Central memory CD8-positive, alpha-beta T cell (primary cell): ENCODE data around the gene IFITM2.
A peak's percentile ranks its signal among the peaks of the same experiment; 100 is the strongest.
"Not testable (repeated sequence)": the region's sequence is repeated elsewhere in the genome, so short reads cannot be mapped to it uniquely, and the experiment has no call there.

Experiments
- ATAC-seq: fragments of 150-1000 bp; cut with Tn5 transposase; replicated peaks from 2 replicates; pipeline ENCODE4 v1.10.0; 2022; ENCODE audit warnings: mild to moderate bottlenecking, moderate FRiP score, moderate number of reproducible peaks; ENCODE audit not compliant: poor library complexity, severe bottlenecking; ENCODE audit errors: extremely low read depth
- DNase-seq, 2 donors: peaks; one replicate each; pipeline ENCODE4 v3.0.0; 2021; ENCODE audit warnings: low spot score in 2 of 2
- H3K27ac Mint-ChIP-seq: one replicate; pipeline ENCODE4 v1.8.0; 2022; ENCODE audit warnings: low read depth, mild to moderate bottlenecking, moderate library complexity, mixed read lengths
- H3K27me3 Mint-ChIP-seq: one replicate; pipeline ENCODE4 v1.8.0; 2022; ENCODE audit warnings: mixed read lengths
- H3K36me3 Mint-ChIP-seq: one replicate; pipeline ENCODE4 v1.8.0; 2022; ENCODE audit warnings: mild to moderate bottlenecking, moderate library complexity, mixed read lengths; ENCODE audit not compliant: insufficient read depth
- H3K4me1 Mint-ChIP-seq: one replicate; pipeline ENCODE4 v1.8.0; 2022; ENCODE audit warnings: mixed read lengths
- H3K4me3 Mint-ChIP-seq: one replicate; pipeline ENCODE4 v1.8.0; 2022; ENCODE audit warnings: mild to moderate bottlenecking, moderate library complexity, mixed read lengths
- H3K9me3 Mint-ChIP-seq: one replicate; pipeline ENCODE4 v1.8.0; 2022; ENCODE audit warnings: mixed read lengths

Gene IFITM2

GRCh38 chr11:330694-331357 lies 23.2 kb downstream of the IFITM2 start:
- Mint-ChIP-seq H3K9me3 (no peaks in the 10 kb centered on the region), H3K36me3 (peaks cover 1% of the 10 kb centered on the region), H3K4me1 (peaks cover 50% of the 10 kb centered on the region), H3K27me3 (no peaks in the 10 kb centered on the region), H3K4me3 (peak overlapping the region; percentile 72), H3K27ac (peak overlapping the region; percentile 86)
- ATAC-seq (no peak), DNase-seq (no peak)

- Mint-ChIP-seq H3K4me1 (peaks cover 50% of the 10 kb centered on the region), H3K4me3 (peak overlapping the region; percentile 72), H3K9me3 (no peaks in the 10 kb centered on the region), H3K27ac (peak overlapping the region; percentile 86), H3K36me3 (peaks cover 1% of the 10 kb centered on the region), H3K27me3 (no peaks in the 10 kb centered on the region)
- no peak for DNase-seq
- no peak for ATAC-seq
Measured at GRCh38 chr11:331358-332060, 23.9 kb downstream of the IFITM2 start.

- no peak overlapping the region for H3K4me3 Mint-ChIP-seq
- no peak for ATAC-seq
- peaks cover 1% of the 10 kb centered on the region for H3K36me3 Mint-ChIP-seq
Measured at GRCh38 chr11:332651-333480, 25.2 kb downstream of the IFITM2 start.

GRCh38 chr11:333616-334263 lies 26.1 kb downstream of the IFITM2 start:
- DNase-seq, H3K4me3 Mint-ChIP-seq, H3K9me3 Mint-ChIP-seq, H3K27me3 Mint-ChIP-seq, ATAC-seq, H3K36me3 Mint-ChIP-seq, H3K27ac Mint-ChIP-seq: not testable (repeated sequence)
- peaks cover 44% of the 10 kb centered on the region for H3K4me1 Mint-ChIP-seq

More at GRCh38 chr11:332651-333480, 25.2 kb downstream of the IFITM2 start:
- DNase-seq = no peak
- H3K27me3 Mint-ChIP-seq = no peaks in the 10 kb centered on the region
- H3K9me3 Mint-ChIP-seq = no peaks in the 10 kb centered on the region
- peaks cover 44% of the 10 kb centered on the region for H3K4me1 Mint-ChIP-seq
- no peak overlapping the region for H3K27ac Mint-ChIP-seq

- Mint-ChIP-seq H3K27me3 (no peaks in the 10 kb centered on the region), H3K4me3 (no peak overlapping the region), H3K36me3 (peaks cover 1% of the 10 kb centered on the region), H3K9me3 (no peaks in the 10 kb centered on the region), H3K27ac (no peak overlapping the region), H3K4me1 (peaks cover 38% of the 10 kb centered on the region)
- ATAC-seq (no peak), DNase-seq (no peak)
Measured at GRCh38 chr11:334264-334994, 26.8 kb downstream of the IFITM2 start.

GRCh38 chr11:335779-336658 lies 28.4 kb downstream of the IFITM2 start:
- no peak for DNase-seq

GRCh38 chr11:336659-337198 lies 29.1 kb downstream of the IFITM2 start:
- no peaks in the 10 kb centered on the region for H3K27me3 Mint-ChIP-seq
- peaks cover 15% of the 10 kb centered on the region for H3K4me1 Mint-ChIP-seq
- peaks cover 1% of the 10 kb centered on the region for H3K36me3 Mint-ChIP-seq
- peak overlapping the region; percentile 18 for H3K27ac Mint-ChIP-seq
- no peak overlapping the region for H3K4me3 Mint-ChIP-seq
- ATAC-seq (no peak), DNase-seq (no peak)
- no peaks in the 10 kb centered on the region for H3K9me3 Mint-ChIP-seq

More at GRCh38 chr11:335779-336658, 28.4 kb downstream of the IFITM2 start:
- ATAC-seq = no peak
- Mint-ChIP-seq H3K4me3 (no peak overlapping the region), H3K36me3 (peaks cover 1% of the 10 kb centered on the region), H3K9me3 (no peaks in the 10 kb centered on the region), H3K27ac (peak overlapping the region; percentile 11), H3K4me1 (peaks cover 22% of the 10 kb centered on the region), H3K27me3 (no peaks in the 10 kb centered on the region)

- ATAC-seq (no peak), DNase-seq (no peak)
- Mint-ChIP-seq H3K27ac (no peak overlapping the region), H3K36me3 (peaks cover under 1% of the 10 kb centered on the region), H3K27me3 (no peaks in the 10 kb centered on the region), H3K9me3 (no peaks in the 10 kb centered on the region), H3K4me1 (peaks cover 15% of the 10 kb centered on the region), H3K4me3 (no peak overlapping the region)
Measured at GRCh38 chr11:337711-338110, 30.1 kb downstream of the IFITM2 start.

GRCh38 chr11:339963-340362 lies 32.3 kb downstream of the IFITM2 start:
- no peak for ATAC-seq
- H3K27me3 Mint-ChIP-seq = no peaks in the 10 kb centered on the region
- no peak for DNase-seq
- H3K27ac Mint-ChIP-seq = no peak overlapping the region
- peaks cover 15% of the 10 kb centered on the region for H3K4me1 Mint-ChIP-seq
- H3K4me3 Mint-ChIP-seq = no peak overlapping the region
- H3K36me3 Mint-ChIP-seq = no peaks in the 10 kb centered on the region
- H3K9me3 Mint-ChIP-seq = no peaks in the 10 kb centered on the region

- Mint-ChIP-seq H3K9me3 (no peaks in the 10 kb centered on the region), H3K4me3 (no peak overlapping the region), H3K36me3 (no peaks in the 10 kb centered on the region), H3K27ac (no peak overlapping the region), H3K4me1 (peaks cover 11% of the 10 kb centered on the region), H3K27me3 (no peaks in the 10 kb centered on the region)
- DNase-seq (no peak), ATAC-seq (no peak)
Measured at GRCh38 chr11:340539-341512, 33.2 kb downstream of the IFITM2 start.
